Colonic mucosa (tissue), 4 donors: Measurements from ENCODE around the gene ASB5. TPM values are rescaled to one million over a fixed set of nuclear protein-coding genes. Genes with fewer than 3 reads are reported as not detected.
"Not testable (repeated sequence)": the region's sequence is repeated elsewhere in the genome, so short reads cannot be mapped to it uniquely, and the experiment has no call there.

Experiments used
- DNase-seq: peaks from one replicate; pipeline ENCODE4 v3.0.0-alpha.2; 2020
- H3K27ac ChIP-seq: fragments of 200-600 bp; one replicate; pipeline ENCODE4 v1.8.0; 2021
- H3K27me3 ChIP-seq: fragments of 200-600 bp; one replicate; pipeline ENCODE4 v1.8.0; 2021
- H3K36me3 ChIP-seq: fragments of 200-600 bp; one replicate; pipeline ENCODE4 v1.8.0; 2021
- H3K4me1 ChIP-seq: fragments of 200-600 bp; one replicate; pipeline ENCODE4 v1.8.0; 2021; ENCODE audit warnings: mild to moderate bottlenecking
- H3K4me3 ChIP-seq: fragments of 200-600 bp; one replicate; pipeline ENCODE4 v1.8.0; 2021
- H3K9ac ChIP-seq, 2 donors: one replicate each; pipeline ENCODE4 v1.7.0; 2013; ENCODE audit warnings: control low read depth in 2 of 2, low read depth in 2 of 2, low read length in 2 of 2
- H3K9me3 ChIP-seq: fragments of 200-600 bp; one replicate; pipeline ENCODE4 v1.8.0; 2021
- CTCF ChIP-seq: fragments of 200-600 bp; IDR thresholded peaks from one replicate; pipeline ENCODE4 v1.8.0; 2022; ENCODE audit warnings: antibody characterized with exemption, mild to moderate bottlenecking
- intact Hi-C: fragments of 100-400 bp; cut with DNase I; formaldehyde crosslinking; loops from one replicate; pipeline ENCODE4 v1.14.1; 2022
- total RNA-seq, 2 donors: library from RNA; stranded (reverse); fragmentation: NEBNext Ultra II Directional in 1 of 2; extraction: Animal tissue kit (Norgen Biotek cat#: 25700) in 1 of 2; gene quantifications; one replicate each; pipeline ENCODE4 v1.2.1, GENCODE V29; 2021
- donor health status: healthy.
- donor health status: DM: no; HTN: no; CAD: no.
- donor health status: DM: no; HTN: no; CAD: no.

ASB5 gene
- total RNA-seq, 2 donors from 2014 or later = 1.7 TPM; not detected in 1

- no peak overlapping the region for H3K27ac ChIP-seq
- H3K27me3 ChIP-seq = no peaks in the 10 kb centered on the region
- no peak for DNase-seq
- intact Hi-C loops = no loop called here
- no peaks in the 10 kb centered on the region for H3K36me3 ChIP-seq
- no peak for TF ChIP-seq CTCF
- H3K4me3 ChIP-seq = no peak overlapping the region
- H3K9me3 ChIP-seq = no peaks in the 10 kb centered on the region
- no peaks in the 10 kb centered on the region for H3K4me1 ChIP-seq
- H3K9ac ChIP-seq = no peak overlapping the region
Observed at GRCh38 chr4:176290520-176290919, 21.5 kb upstream of the ASB5 start.

GRCh38 chr4:176289561-176289960 is 20.5 kb upstream of the ASB5 start:
- H3K27ac ChIP-seq = no peak overlapping the region
- intact Hi-C loops = no loop called here

GRCh38 chr4:176288020-176288419 is 19.0 kb upstream of the ASB5 start:
- H3K9me3 ChIP-seq = no peaks in the 10 kb centered on the region
- H3K27ac ChIP-seq = no peak overlapping the region
- intact Hi-C loops = no loop called here
- no peak overlapping the region for H3K9ac ChIP-seq
- no peaks in the 10 kb centered on the region for H3K27me3 ChIP-seq
- no peaks in the 10 kb centered on the region for H3K4me1 ChIP-seq
- TF ChIP-seq CTCF = no peak
- H3K4me3 ChIP-seq = no peak overlapping the region
- H3K36me3 ChIP-seq = no peaks in the 10 kb centered on the region
- no peak for DNase-seq

More at GRCh38 chr4:176289561-176289960, 20.5 kb upstream of the ASB5 start:
- H3K9me3 ChIP-seq = no peaks in the 10 kb centered on the region
- TF ChIP-seq CTCF = no peak
- no peaks in the 10 kb centered on the region for H3K36me3 ChIP-seq
- no peaks in the 10 kb centered on the region for H3K4me1 ChIP-seq
- no peak for DNase-seq
- H3K9ac ChIP-seq = no peak overlapping the region
- H3K27me3 ChIP-seq = no peaks in the 10 kb centered on the region
- no peak overlapping the region for H3K4me3 ChIP-seq

- Histone ChIP-seq H3K9me3 (no peaks in the 10 kb centered on the region), H3K27ac (no peak overlapping the region)
- intact Hi-C loops = no loop called here
Observed at GRCh38 chr4:176287546-176287945, 18.5 kb upstream of the ASB5 start.

GRCh38 chr4:176286728-176287127 is 17.7 kb upstream of the ASB5 start:
- intact Hi-C loops = no loop called here
- H3K27ac ChIP-seq = no peak overlapping the region
- no peak for DNase-seq

More at GRCh38 chr4:176287546-176287945, 18.5 kb upstream of the ASB5 start:
- no peak overlapping the region for H3K9ac ChIP-seq
- H3K4me3 ChIP-seq = no peak overlapping the region
- H3K27me3 ChIP-seq = no peaks in the 10 kb centered on the region
- TF ChIP-seq CTCF = no peak
- H3K36me3 ChIP-seq = no peaks in the 10 kb centered on the region
- DNase-seq = no peak
- H3K4me1 ChIP-seq = no peaks in the 10 kb centered on the region

GRCh38 chr4:176279560-176279959 is 10.5 kb upstream of the ASB5 start:
- H3K36me3 ChIP-seq, H3K27ac ChIP-seq: not testable (repeated sequence)
- intact Hi-C loops = loop anchor here (5.0 kb wide), 1 partner anchor 127 kb away; no protein-coding TSS in a partner anchor

More at GRCh38 chr4:176286728-176287127, 17.7 kb upstream of the ASB5 start:
- no peaks in the 10 kb centered on the region for H3K9me3 ChIP-seq
- TF ChIP-seq CTCF = no peak
- no peak overlapping the region for H3K4me3 ChIP-seq
- H3K4me1 ChIP-seq = no peaks in the 10 kb centered on the region
- H3K27me3 ChIP-seq = no peaks in the 10 kb centered on the region
- H3K36me3 ChIP-seq = no peaks in the 10 kb centered on the region
- H3K9ac ChIP-seq = no peak overlapping the region

More at GRCh38 chr4:176279560-176279959, 10.5 kb upstream of the ASB5 start:
- H3K4me3 ChIP-seq, H3K9me3 ChIP-seq, H3K27me3 ChIP-seq, H3K4me1 ChIP-seq, DNase-seq, H3K9ac ChIP-seq: not testable (repeated sequence)
